ENCODE data around the gene CYSRT1.

The CYSRT1 gene

DNA sequence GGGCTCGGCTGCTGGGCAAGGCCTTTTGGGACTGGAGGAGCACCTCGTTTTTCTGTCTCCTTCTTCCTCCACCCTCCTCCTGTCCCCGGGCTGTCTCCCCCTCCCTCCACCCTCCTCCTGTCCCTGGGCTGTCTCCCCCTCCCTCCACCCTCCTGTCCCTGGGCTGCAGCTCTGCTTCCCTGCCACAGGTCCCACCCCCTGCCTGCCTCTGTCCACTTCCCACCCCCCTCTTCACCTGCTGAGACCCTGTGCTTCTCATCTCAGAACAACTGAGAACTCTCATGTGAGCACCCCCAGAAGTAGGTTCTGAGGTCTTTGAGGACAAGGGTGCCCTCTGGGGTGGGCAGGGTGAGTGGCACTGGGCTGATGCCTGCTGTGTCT lies 46.7 kb downstream of the CYSRT1 start:
- Histone ChIP-seq H3K27ac (peak overlapping the region; percentile 24; the same call in 1 of the 2 replicates), H3K27me3 (ENCODE audit: insufficient read depth, low read depth, severe bottlenecking) (no peaks in the 10 kb centered on the region), H3K9me3 (ENCODE audit: severe bottlenecking) (no peaks in the 10 kb centered on the region), H3K36me3 (peaks cover 9% of the 10 kb centered on the region), H3K4me3 (ENCODE audit: low read depth, low read length) (no peak overlapping the region)
- TF ChIP-seq, protein P1, sequence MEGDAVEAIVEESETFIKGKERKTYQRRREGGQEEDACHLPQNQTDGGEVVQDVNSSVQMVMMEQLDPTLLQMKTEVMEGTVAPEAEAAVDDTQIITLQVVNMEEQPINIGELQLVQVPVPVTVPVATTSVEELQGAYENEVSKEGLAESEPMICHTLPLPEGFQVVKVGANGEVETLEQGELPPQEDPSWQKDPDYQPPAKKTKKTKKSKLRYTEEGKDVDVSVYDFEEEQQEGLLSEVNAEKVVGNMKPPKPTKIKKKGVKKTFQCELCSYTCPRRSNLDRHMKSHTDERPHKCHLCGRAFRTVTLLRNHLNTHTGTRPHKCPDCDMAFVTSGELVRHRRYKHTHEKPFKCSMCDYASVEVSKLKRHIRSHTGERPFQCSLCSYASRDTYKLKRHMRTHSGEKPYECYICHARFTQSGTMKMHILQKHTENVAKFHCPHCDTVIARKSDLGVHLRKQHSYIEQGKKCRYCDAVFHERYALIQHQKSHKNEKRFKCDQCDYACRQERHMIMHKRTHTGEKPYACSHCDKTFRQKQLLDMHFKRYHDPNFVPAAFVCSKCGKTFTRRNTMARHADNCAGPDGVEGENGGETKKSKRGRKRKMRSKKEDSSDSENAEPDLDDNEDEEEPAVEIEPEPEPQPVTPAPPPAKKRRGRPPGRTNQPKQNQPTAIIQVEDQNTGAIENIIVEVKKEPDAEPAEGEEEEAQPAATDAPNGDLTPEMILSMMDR (IDR thresholded peaks at IDR 0.05; ENCODE audit: low read depth, low read length) = no peak
- DNase-seq = peak; percentile 46

DNA sequence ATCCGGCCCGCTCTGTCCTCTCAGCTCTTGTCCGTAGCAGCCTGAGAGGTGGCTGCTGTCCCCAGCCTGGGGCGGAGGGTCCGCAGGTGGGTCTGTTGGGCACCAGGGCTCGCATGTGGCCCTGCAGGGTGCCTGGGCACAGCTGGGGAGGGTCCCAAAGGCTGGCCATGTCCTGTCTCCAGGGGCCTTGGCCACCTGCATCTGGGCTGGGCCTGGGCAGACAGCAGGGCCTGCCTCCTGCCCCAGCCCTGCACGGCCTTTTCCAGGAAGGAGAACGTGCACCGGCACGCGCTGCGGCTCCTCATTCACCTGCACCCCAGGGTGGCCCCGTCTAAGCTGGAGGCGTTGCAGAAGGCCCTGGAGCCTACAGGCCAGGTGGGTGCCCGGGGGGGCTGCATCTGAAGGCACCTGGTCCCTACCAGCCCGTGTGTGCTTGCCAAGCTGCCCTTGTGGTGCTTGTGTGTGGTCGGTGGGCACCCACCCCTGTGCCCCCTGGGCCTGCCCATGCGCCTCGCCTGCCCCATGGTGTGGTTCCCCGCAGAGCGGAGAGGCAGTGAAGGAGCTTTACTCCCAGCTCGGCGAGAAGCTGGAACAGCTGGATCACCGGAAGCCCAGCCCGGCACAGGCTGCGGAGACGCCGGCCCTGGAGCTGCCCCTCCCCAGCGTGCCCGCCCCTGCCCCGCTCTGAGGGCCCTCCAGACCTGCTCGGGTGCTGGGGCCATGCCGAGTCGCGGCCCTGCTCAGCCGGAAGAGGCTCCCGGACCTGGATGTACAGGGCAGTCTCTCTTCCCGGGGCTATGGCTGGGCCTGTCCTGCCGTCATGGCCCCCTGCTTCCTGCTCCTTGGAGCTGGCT lies 47.5 kb downstream of the CYSRT1 start:
- Histone ChIP-seq H3K4me3 (ENCODE audit: low read depth, low read length) (no peak overlapping the region), H3K36me3 (peaks cover 9% of the 10 kb centered on the region), H3K9me3 (ENCODE audit: severe bottlenecking) (no peaks in the 10 kb centered on the region), H3K27me3 (ENCODE audit: insufficient read depth, low read depth, severe bottlenecking) (no peaks in the 10 kb centered on the region), H3K27ac (peak overlapping the region; percentile 24)
- no peak for DNase-seq
- TF ChIP-seq, protein P1 (IDR thresholded peaks at IDR 0.05; ENCODE audit: low read depth, low read length) = no peak

DNA sequence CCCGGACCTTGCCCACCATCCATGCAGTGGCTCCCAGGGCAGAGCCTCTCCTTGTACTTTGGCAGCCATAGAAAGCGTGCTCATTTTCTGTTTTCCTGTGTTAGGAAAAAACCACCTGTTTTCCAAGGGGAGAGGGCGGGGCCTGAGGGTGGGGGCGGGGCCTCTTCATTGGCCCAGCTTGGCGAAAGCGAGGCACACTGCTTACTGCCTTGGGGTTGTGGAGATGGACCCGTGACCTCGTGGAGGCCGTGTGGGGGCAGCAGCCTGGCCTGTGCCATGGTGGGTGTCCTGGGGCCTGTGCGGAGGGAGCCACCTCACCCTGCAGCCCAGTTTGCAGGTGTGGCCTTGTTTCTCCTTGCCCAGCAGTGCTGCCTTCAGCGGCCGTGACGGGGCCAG lies 48.1 kb downstream of the CYSRT1 start:
- Histone ChIP-seq H3K36me3 (peaks cover 9% of the 10 kb centered on the region), H3K9me3 (ENCODE audit: severe bottlenecking) (no peaks in the 10 kb centered on the region), H3K27ac (peak overlapping the region; percentile 36; the same call in 1 of the 2 replicates), H3K27me3 (ENCODE audit: insufficient read depth, low read depth, severe bottlenecking) (no peaks in the 10 kb centered on the region), H3K4me3 (ENCODE audit: low read depth, low read length) (no peak overlapping the region)
- TF ChIP-seq, protein P1 (IDR thresholded peaks at IDR 0.05; ENCODE audit: low read depth, low read length) = no peak
- DNase-seq = no peak

DNA sequence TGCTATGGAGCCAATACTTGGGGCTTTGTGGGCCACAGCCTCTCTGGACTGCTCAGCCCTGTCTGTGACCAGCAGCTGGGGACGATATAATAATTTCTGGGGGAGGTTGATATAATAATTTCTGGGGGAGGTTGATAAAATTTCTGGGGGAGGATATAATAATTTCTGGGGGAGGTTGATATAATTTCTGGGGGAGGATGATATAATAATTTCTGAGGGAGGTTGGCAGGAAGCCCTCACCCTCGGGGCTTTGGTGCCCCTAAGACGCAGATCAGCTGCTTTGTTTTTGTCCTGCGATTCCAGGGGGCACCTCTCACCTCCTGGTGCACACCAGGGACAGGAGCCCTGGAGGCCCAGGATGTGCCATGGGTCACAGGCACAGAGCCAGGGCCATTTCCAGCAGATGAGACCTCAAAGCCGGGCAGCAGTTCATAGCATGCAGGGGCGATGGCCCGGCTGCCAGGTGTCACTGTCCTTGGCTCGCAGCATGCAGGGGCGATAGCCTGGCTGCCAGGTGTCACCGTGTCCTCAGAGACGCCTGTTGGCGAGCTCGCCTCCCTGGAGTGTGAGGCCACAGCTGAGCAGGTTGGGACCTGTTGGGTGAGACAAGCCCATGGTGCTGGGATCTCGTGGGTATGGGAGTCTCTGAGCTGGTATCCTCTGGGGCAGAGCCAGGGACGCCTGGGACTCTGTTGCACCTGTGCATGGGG lies 48.8 kb downstream of the CYSRT1 start:
- H3K9me3 ChIP-seq (ENCODE audit: severe bottlenecking) = no peaks in the 10 kb centered on the region
- H3K4me3 ChIP-seq (ENCODE audit: low read depth, low read length) = no peak overlapping the region
- no peak for DNase-seq
- peaks cover 6% of the 10 kb centered on the region for H3K36me3 ChIP-seq
- TF ChIP-seq, protein P1 (IDR thresholded peaks at IDR 0.05; ENCODE audit: low read depth, low read length) = no peak
- H3K27me3 ChIP-seq (ENCODE audit: insufficient read depth, low read depth, severe bottlenecking) = no peaks in the 10 kb centered on the region
- H3K27ac ChIP-seq = peak overlapping the region; percentile 77

DNA sequence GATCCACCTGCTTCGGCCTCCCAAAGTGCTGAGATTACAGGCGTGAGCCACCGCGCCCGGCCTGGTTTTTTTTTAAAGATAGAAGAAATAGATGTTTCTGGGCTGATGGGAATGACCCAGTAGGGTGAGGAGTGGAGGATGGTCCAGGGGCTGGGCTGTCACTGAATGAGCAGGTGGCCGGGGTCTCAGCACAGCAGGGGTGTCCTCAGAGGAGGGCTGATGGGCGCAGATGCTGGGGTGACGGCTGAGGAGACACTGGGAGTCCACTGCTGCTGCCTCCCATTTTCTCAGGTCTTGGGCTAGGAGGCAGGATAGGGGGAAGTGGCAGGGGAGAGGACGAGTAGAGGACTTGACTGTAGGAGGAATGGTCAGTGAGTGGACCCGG lies 50.2 kb downstream of the CYSRT1 start:
- no peak for DNase-seq
- no peaks in the 10 kb centered on the region for H3K27me3 ChIP-seq (ENCODE audit: insufficient read depth, low read depth, severe bottlenecking)
- no peak overlapping the region for H3K4me3 ChIP-seq (ENCODE audit: low read depth, low read length)
- H3K9me3 ChIP-seq (ENCODE audit: severe bottlenecking) = no peaks in the 10 kb centered on the region
- peaks cover 20% of the 10 kb centered on the region for H3K36me3 ChIP-seq
- TF ChIP-seq, protein P1 (IDR thresholded peaks at IDR 0.05; ENCODE audit: low read depth, low read length) = no peak
- peak overlapping the region; percentile 98 for H3K27ac ChIP-seq

Data from WERI-Rb-1 (cell line).